ENCODE data around the gene CLCF1. TPM values are rescaled to one million over a fixed set of nuclear protein-coding genes. Genes with fewer than 3 reads are reported as not detected.

CLCF1 gene
- total RNA-seq, 1 donor from 2014 or later, result 0.39 TPM

- intact Hi-C loops (cut with micrococcal nuclease), result no loop called here
Measured at GRCh38 chr11:67376063-67376820, 2.8 kb upstream of the CLCF1 start.

- intact Hi-C loops (cut with micrococcal nuclease), result no loop called here
Measured at GRCh38 chr11:67375320-67376055, 2.1 kb upstream of the CLCF1 start.

- intact Hi-C loops (cut with micrococcal nuclease), result no loop called here
Measured at GRCh38 chr11:67374571-67375281, 1.3 kb upstream of the CLCF1 start.

GRCh38 chr11:67373648-67374570 lies 511 bp upstream of the CLCF1 start:
- intact Hi-C loops (cut with micrococcal nuclease), result no loop called here

GRCh38 chr11:67372321-67372992 lies 941 bp downstream of the CLCF1 start:
- intact Hi-C loops (cut with micrococcal nuclease), result no loop called here

- intact Hi-C loops (cut with micrococcal nuclease), result no loop called here
Measured at GRCh38 chr11:67371911-67372320, 1.5 kb downstream of the CLCF1 start.

GRCh38 chr11:67371189-67371910 lies 2.0 kb downstream of the CLCF1 start:
- intact Hi-C loops (cut with micrococcal nuclease), result no loop called here

GRCh38 chr11:67370351-67371076 lies 2.9 kb downstream of the CLCF1 start:
- intact Hi-C loops (cut with micrococcal nuclease), result no loop called here

GRCh38 chr11:67369801-67370284 lies 3.6 kb downstream of the CLCF1 start:
- intact Hi-C loops (cut with micrococcal nuclease), result no loop called here

- intact Hi-C loops (cut with micrococcal nuclease), result no loop called here
Measured at GRCh38 chr11:67369275-67369674, 4.1 kb downstream of the CLCF1 start.

GRCh38 chr11:67368621-67369020 lies 4.8 kb downstream of the CLCF1 start:
- intact Hi-C loops (cut with micrococcal nuclease), result no loop called here

GRCh38 chr11:67367761-67368227 lies 5.6 kb downstream of the CLCF1 start:
- intact Hi-C loops (cut with micrococcal nuclease), result no loop called here

GRCh38 chr11:67366961-67367760 lies 6.2 kb downstream of the CLCF1 start:
- intact Hi-C loops (cut with micrococcal nuclease), result no loop called here

- intact Hi-C loops (cut with micrococcal nuclease), result no loop called here
Measured at GRCh38 chr11:67366546-67366945, 6.9 kb downstream of the CLCF1 start.

- intact Hi-C loops (cut with micrococcal nuclease), result no loop called here
Measured at GRCh38 chr11:67365736-67366444, 7.5 kb downstream of the CLCF1 start.

- intact Hi-C loops (cut with micrococcal nuclease), result no loop called here
Measured at GRCh38 chr11:67364783-67365722, 8.3 kb downstream of the CLCF1 start.
